GM18907 (cell line): Measurements from ENCODE around the gene ASCC3.

Experiments used
- ATAC-seq: cut with Tn5 transposase; IDR thresholded peaks from one replicate; pipeline ENCODE4 v1.9.1; 2021; ENCODE audit warnings: mild to moderate bottlenecking, moderate library complexity; ENCODE audit not compliant: unreplicated experiment

Gene ASCC3

DNA sequence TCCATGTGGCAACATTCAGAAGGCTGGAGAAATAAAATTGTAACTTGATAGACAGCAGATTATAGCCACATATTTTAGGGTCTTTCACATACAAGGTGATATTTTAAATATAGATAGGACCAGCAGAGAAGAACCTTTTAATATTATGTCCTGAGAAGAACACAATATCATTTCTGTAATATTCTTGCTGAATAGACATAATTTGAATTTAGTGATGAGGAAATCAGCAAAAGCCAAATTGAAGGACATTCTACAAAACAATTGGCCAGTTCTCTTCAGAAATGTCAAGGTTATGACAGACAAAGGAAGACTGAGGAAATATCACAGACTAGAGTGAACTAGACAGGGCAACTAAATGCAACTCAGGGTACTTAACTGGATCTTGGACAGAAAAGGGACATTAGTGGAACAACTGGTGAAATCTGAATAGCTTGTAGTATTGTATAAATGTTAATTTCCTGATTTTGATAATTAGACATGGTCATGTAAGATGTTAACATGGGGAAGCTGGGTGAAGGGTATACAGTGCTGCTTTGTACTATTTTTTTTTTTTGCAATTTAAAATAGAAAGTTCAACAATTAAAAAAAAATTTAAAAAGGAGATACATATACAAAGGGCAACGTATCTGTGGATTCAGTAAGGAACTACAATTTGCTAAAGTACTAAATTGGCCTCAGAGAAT is 281.9 kb downstream of the ASCC3 start:
- no peak for ATAC-seq

- ATAC-seq = no peak
Measured at GRCh38 chr6:100595456-100595855, 285.7 kb downstream of the ASCC3 start.

DNA sequence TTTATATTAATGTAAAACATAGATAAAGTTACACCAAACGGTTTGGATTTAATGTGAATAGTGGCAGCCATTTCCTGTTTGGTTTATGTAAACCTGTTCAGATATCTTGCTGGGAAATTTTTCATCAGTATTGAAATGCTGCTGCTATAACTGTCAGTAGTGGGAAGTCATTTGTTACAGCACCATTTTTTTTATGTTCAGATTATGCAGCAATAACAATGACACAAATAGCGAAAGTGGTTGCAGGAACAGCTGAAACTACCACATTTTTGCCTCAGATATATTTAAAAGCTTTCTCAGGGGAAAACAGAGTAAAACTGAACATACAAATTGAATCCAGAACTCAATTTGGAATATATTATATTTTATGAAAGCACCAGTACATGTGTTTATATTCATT is 287.6 kb downstream of the ASCC3 start:
- no peak for ATAC-seq

GRCh38 chr6:100592929-100593328 is 288.2 kb downstream of the ASCC3 start:
- no peak for ATAC-seq

DNA sequence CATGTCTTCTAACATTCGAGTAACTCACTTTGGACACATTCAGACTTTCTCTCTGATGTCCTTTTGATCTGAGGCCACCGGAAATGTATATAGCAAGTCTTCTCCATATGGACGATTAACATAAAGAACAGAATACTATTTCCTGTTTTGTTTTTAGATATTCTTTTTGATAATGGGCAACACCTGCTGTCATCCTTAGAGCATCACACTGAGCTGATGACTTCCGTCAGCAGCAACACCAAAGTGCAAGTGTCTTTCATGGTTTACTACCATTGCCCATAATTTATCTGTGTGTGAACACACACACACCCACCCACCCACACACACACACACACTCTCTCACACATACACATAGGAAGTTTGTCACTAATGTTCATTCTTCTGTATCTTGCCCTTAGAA is 303.7 kb downstream of the ASCC3 start:
- ATAC-seq = no peak

GRCh38 chr6:100575921-100576320 is 305.2 kb downstream of the ASCC3 start:
- ATAC-seq = no peak

GRCh38 chr6:100574836-100575235 is 306.3 kb downstream of the ASCC3 start:
- no peak for ATAC-seq

DNA sequence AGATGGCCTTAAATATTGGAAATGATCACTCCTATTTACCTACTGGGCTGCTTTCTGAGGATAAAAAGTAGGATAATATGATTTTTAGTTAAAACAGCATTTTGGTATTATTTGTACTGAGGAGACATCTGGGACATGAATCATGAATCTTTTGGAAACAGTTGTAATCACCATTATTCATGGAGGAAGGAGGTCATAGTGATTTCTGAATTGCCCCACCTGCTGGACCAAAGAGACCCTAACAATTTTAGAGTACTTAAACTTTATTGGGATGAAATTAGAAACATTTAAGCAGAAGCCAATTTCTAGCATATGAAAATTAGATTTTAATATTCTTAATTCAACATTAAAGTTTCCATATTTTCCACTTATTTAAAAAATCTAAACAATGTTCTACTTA is 308.0 kb downstream of the ASCC3 start:
- no peak for ATAC-seq

- ATAC-seq = no peak
Measured at GRCh38 chr6:100568255-100568654, 312.9 kb downstream of the ASCC3 start.

GRCh38 chr6:100566563-100566962 is 314.6 kb downstream of the ASCC3 start:
- no peak for ATAC-seq

GRCh38 chr6:100565439-100566104 is 315.6 kb downstream of the ASCC3 start:
- ATAC-seq = no peak

DNA sequence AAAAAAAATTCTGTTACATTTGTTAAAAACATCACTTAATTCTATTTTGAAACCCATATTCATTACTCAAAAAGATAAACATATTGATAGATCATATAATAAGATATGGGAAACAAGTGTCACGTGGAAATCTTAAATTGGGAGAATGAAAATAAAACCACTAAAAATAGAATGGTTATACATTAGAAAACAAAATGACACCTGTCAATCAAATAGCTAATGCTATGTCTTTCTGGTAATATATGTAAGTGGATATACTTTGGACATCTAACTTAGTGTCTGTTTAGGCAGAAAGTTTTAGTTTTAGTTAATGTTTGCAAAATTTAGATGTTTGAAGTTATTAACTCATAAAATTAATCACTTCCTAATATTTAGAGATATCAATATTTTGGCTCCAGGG is 321.3 kb downstream of the ASCC3 start:
- ATAC-seq = no peak

DNA sequence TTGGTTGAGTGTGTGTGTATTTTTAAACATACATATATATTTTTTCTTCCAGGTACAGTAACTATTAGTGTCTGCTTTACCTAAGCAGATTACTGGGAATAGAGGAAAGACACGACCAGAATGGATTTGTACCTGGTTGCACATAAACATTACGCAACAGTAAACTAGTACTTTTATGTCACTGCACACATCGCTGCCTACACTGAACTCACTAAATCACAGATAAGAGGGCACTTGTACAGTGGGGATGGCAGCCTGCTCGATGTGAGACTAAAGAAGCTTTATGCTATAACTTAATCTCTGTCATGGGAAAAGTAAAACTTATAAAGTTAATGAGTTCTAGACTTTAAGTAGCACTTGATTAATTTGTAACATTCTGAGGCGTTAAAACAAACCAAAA is 326.9 kb downstream of the ASCC3 start:
- no peak for ATAC-seq

DNA sequence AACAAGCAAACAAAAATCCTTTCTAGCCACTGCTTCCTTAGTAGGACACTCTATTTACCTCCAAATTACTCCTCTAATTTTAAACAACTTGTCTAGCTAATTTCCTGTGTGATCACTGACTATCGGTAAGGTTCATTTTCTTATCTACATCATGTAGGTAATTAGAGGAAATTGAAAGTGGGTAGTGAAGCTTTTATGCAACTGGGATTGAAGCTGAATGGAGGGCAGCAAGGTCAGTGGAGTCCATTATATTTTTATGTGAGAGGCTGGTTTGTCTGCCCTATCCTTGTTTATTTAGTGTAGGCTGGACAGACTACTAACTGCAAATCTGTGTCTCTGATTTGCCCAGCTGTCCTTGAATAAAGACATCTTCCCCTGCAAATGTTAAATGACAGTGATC is 327.9 kb downstream of the ASCC3 start:
- no peak for ATAC-seq

- no peak for ATAC-seq
Measured at GRCh38 chr6:100549406-100550167, 331.5 kb downstream of the ASCC3 start.

GRCh38 chr6:100538086-100538485 is 343.0 kb downstream of the ASCC3 start:
- no peak for ATAC-seq

DNA sequence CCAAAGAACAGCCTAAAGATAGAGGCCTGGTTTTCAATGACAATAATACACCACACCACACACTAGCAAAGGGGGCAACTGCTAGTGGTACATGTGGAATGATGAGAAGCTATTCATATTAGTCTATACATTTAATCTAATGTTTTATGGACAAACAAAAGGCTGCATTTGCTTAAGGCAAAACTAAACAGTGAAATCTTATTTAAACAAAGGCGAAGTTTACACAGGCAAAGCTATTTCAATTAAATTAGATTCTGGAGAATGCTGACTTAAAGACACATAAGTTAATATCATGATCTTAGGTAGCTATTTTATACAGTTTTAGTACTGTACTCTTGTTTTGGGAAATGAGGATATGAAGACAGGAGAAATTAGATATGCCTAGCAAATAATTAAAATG is 362.5 kb downstream of the ASCC3 start:
- no peak for ATAC-seq

GRCh38 chr6:100517633-100518032 is 363.5 kb downstream of the ASCC3 start:
- no peak for ATAC-seq

DNA sequence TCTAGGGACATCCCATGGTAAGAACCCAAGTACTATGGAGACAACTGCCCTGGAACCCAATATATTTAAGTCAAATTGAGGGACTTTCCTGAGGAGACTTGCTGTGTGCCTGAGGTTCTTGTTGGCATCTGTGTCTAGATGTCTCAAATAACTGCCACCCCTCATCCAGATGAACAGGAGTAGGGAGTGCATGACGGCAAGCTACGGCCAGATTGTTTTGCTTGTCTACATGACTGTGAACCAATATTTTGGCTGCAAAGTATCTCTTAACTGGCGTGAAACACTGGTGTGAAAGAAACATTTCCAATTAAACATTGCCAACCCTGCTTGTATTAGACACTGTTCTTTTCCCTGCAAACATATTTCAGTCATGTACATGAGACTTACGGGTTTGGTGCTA is 364.0 kb downstream of the ASCC3 start:
- ATAC-seq = no peak

- ATAC-seq = no peak
Measured at GRCh38 chr6:100514660-100515059, 366.5 kb downstream of the ASCC3 start.

GRCh38 chr6:100512203-100512862 is 368.8 kb downstream of the ASCC3 start:
- no peak for ATAC-seq

- no peak for ATAC-seq
Measured at GRCh38 chr6:100509101-100509500, 372.0 kb downstream of the ASCC3 start.
